GM21825 (cell line): ENCODE measurements around the gene ILDR2.

Experiments
- ATAC-seq: cut with Tn5 transposase; IDR thresholded peaks from one replicate; pipeline ENCODE4 v1.9.1; 2021; ENCODE audit warnings: mild to moderate bottlenecking, moderate library complexity; ENCODE audit not compliant: unreplicated experiment

Gene ILDR2, protein sequence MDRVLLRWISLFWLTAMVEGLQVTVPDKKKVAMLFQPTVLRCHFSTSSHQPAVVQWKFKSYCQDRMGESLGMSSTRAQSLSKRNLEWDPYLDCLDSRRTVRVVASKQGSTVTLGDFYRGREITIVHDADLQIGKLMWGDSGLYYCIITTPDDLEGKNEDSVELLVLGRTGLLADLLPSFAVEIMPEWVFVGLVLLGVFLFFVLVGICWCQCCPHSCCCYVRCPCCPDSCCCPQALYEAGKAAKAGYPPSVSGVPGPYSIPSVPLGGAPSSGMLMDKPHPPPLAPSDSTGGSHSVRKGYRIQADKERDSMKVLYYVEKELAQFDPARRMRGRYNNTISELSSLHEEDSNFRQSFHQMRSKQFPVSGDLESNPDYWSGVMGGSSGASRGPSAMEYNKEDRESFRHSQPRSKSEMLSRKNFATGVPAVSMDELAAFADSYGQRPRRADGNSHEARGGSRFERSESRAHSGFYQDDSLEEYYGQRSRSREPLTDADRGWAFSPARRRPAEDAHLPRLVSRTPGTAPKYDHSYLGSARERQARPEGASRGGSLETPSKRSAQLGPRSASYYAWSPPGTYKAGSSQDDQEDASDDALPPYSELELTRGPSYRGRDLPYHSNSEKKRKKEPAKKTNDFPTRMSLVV

DNA sequence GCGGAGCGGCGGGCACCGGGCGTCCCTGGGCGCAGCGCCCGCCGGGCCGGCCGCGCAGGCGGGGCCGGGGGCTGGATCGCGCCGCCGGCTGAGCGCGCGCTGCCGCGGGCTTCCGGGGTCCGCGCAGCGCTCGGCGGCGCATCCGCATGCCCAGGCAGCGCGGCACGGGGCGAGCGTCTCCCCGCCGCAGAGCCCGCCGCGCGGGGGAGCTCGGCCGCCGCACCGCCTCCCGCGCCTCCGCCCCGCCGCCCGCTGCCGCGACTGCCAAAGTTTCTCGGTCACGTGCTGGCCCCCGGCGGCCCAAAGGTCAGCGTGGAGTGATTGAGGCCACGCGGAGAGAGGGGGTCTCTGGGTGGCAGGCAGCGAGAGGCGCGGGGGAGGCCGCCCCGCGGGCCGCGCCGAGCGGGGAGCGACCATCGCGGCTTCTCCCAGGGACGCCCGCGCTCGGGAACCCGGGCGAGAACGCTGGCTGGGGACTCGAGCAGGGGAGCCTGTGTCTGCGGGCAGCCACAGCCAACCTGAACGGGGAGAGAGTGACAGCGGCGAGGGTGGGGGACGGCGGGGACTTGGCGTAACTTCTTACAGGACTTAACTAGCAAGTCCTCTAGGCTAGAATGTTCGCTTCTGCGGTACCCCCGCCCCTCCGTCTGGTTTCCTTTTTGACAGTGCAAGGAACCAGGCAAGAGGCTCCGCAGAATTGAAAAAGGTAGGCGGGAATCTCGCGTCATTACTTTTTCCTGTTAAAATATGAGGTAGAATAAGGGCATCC lies at the start of gene ILDR2:
ILDR2 (minus strand) TSS at position 180 of the 769 bp plus-strand sequence. CDS start 272 bp downstream, outside the sequence.
- peak; percentile 59 for ATAC-seq

DNA sequence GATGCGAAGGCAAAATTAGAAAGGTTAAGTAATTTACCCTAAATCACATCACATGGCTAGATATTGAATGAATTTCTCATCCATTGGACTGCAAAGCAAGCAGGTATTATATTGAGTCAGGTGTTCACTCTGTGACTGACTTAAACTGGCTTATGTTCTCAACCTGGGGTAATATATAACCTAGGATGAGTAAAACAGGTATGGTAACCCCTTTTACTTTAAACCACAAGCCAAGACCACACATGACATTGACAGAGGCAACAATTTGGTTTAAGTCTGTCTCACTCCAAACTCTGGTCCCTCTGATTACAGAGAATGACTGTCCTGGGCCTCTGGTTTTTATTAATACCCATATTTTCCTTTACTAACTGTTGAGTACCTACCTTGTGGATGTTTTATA lies 47.0 kb upstream of the ILDR2 start:
- ATAC-seq: no peak

DNA sequence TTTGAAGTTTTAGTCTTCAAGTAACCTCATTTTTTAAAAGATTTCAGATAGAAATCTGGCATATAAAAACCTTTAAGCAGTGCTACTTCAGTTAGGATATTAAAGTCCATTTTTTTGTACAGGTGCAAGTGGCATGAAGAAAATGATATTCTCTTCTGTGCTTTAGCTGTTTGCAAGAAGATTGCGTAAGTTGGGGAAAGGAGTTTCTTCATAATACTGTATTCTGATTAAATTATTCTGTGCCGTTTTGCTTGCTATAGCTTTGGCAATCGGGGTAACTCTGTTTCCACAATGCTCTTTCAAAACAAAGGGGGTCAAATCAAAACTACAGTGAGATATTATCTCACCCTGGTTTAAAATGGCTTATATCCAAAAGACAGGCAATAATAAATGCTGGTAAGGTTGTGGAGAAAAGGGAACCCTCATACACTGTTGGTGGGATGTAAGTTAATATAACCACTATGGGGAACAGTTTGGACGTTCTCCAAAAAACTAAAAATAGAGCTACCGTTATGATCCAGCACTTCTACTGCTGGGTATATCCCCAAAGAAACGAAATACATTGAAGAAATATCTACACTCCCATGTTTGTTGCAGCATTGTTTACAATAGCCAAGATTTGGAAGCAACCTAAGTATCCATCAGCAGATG lies 40.9 kb upstream of the ILDR2 start:
- ATAC-seq: no peak

DNA sequence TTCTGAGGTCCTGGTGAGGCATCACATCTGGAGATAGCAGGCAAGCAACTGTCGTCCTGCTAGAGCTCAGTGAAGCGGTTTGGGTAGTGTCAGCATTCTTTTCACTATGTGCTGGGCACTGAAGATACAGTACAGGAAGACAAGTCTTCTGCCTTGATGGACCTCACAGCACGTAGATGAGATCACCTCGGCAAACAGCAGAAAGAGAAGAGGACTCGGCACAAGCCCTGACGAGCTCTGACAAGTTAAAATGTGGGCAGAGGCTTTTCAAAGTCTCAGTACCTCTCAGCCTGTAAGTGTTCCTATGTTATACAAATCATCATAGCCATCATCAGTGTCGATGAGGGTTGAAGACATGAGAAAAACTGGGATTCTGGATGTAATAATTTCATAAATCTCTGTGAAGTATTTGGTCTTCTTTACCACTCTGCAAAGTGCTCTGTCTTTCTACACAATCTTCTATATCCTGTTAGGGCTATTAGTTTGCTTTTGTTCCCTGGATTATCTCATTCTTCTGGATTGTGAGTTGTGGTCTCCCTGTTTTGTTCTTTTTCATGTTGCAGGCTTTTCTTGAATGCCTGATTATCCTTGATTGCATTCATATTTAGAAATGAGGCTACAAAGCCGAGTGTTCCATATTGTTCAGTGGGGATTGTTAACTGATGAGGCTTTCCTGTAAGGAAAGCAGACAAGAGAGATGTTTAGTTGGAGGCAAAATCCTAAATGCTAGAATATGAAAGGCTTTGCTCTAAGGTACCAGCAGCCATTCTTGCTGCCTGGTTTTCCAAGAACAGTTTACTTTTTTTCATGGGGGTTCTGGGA lies 38.0 kb upstream of the ILDR2 start:
- no peak for ATAC-seq

DNA sequence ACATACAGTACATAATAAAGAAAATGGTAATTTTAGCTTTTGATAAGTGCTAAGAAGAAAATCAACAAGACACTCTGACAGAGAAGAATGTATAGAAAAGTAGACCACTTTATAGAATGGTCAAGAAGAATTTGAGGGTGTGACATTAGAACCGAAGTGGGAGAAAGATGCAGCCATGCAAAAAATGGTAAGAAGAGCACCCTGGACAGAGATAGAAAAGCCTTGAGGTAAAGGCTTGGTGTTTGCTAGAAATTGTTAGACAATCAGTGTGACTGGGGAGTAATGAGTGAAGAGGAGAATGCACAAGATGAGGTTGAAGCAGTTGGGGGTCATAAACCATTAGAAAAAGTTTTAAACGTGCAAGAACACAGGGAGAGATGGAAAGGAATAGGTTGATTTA lies 37.2 kb upstream of the ILDR2 start:
- no peak for ATAC-seq

DNA sequence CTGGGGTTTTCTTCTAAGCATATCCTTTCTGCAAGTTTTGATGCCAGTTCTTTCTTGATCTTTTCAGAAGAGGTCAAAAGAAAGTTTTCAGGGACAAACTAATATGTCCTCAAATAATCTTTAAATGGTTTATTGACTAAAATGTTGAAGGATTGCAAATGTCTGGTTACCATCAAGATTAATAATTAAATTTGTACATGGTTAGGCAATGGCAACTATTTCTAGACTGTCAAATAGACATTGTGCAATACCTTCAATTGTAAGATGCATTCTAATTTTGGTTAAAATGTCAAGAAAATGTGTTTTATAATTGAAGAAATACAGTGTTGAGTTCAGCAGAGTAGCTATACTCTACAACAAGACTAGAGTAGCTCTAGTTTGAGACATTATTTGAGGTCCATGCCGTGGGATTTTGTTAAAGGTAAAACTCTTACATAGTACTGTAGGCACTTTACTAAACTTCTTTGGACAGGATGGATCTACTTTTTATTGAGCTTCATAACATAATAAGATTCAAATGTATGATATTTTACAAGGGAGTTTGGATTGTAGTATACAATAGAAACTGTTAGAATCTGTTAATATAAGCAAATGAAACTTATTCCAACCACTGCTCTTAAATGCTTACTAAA lies 36.3 kb upstream of the ILDR2 start:
- ATAC-seq: no peak

DNA sequence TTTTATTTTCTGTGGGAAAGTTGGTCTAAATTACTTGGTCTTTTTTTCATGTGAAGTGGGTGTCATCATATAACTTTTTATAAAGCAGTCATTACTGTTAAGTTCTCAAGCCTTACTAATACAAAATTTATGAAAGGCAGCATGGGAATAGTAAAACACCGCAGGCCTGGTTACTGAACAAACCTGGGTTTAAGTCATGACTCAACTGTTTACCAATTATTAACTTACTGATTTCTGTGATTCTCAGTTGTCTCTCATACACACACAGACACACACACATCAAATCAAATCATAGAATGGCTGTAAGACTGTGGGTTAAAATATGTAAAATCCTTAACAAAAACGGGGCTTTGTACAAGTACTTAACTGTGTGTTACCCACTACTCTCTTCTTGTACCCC lies 28.4 kb upstream of the ILDR2 start:
- ATAC-seq: no peak

DNA sequence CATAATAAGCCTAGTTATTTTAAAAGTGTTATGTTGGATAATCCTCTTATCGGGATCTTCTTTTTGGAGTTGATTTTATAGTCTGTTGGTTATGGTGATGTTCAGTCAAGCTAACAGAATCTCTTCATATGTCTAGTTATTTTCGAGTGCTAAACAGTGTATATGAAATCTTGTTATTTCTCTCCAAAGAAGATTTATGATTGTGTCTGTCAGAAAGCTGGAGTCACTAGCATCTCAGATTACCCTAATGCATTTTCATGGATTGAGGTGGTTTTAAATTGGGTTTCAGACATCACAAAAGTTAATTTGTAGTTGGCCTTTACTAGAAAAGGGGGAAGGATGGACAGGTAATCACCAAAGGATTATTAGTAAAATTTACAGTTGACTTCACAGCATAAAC lies 27.0 kb upstream of the ILDR2 start:
- ATAC-seq: no peak

DNA sequence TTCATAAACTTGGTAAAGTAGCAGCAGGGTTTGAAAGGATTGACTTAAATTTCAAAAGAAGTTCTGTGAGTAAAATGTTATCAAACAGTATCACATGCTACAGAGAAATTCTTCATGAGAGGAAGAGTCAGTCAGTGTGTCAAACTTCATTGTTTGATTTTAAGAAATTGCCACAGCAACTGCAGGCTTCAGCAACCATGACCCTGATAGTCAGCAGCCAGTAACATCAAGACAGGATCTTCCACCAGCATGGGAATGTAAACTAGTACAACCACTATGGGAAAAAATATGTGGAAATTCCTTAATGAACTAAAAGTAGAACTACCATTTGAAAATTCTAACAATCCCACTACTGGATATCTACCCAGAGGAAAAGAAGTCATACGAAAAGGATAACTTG lies 25.2 kb upstream of the ILDR2 start:
- no peak for ATAC-seq

DNA sequence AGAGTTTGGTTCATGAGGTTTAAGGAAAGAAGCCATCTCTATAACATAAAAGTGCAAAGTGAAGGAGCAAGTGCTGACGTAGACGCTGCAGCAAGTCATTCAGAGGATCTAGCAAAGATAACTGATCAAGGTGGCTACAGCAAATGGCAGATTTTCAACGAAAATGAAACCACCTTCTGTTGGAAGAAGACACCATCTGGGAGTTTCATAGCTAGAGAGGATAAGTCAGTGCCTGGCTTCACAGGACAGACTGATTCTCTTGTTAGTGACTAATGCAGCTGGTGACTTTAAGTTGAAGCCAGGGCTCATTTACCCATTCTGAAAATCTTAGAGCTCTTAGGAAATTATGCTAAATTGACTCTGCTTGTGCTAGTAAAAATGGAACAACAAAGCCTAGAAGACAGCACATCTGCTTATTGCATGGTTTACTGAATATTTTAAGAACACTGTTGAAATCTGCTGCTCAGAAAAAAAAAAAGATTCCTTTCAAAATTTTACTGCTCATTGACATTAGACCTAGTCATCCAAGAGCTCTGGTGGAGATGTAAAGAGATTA lies 24.2 kb upstream of the ILDR2 start:
- no peak for ATAC-seq

DNA sequence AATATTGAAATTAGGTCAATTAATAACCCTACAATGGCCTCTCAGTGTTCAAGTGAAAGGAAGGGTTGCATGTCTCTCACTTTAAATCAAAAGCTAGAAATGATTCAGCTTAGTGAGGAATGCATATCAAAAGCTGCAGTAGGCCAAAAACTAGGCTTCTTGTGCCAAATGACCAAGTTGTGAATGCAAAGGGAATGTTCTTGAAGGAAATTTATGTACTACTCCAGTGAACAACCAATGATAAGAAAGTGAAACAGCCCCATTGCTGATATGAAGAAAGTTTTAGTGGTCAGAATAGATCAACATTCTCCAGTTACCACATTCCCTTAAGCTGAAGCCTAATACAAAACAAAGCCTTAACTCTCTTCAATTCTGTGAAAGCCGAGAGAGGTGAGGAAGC lies 23.7 kb upstream of the ILDR2 start:
- ATAC-seq: no peak

DNA sequence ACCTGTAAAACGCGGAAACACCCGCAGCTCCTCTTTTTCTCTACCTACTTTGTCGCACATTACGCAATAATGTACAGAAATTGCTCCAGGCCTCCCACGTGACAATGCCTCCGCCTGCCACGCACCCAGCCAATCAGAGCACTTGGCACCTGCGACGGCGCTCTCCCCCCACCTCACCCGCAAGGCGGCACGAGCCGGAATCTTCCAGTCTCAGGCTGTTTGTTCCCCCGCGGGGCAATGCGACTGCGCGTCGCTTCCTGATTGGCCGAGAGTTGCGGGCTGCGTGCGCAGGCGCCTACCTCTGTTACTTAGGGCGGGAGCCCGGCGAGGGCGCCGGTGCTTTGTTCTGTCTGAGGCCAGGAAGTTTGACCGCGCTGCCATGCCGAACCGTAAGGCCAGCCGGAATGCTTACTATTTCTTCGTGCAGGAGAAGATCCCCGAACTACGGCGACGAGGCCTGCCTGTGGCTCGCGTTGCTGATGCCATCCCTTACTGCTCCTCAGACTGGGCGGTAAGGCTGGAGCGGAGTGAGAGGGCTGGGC lies 13.7 kb upstream of the ILDR2 start, which contains the start of gene MAEL:
MAEL (plus strand) TSS at position 307 of the 542 bp plus-strand sequence; CDS start at position 380, 73 bp downstream.
- ATAC-seq: no peak

DNA sequence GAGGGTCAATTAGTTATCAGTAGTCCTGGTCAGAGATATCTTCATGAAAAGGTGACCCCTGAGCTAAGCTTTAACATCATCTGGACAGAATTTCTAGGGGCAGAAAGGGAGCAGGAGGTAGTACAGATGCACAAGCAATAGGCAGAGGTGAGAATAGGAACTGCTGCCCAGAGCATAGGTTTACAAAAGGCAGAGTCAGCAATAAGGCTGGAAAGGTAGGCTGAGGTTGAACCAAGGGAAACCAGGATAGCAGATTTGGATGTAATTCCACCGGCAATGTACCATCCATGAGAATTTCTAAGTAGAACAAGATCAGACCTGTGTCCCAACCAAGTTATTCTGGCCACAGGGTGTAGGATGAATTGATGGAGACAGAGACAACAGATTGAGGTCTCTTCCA lies 6.2 kb upstream of the ILDR2 start:
- no peak for ATAC-seq

DNA sequence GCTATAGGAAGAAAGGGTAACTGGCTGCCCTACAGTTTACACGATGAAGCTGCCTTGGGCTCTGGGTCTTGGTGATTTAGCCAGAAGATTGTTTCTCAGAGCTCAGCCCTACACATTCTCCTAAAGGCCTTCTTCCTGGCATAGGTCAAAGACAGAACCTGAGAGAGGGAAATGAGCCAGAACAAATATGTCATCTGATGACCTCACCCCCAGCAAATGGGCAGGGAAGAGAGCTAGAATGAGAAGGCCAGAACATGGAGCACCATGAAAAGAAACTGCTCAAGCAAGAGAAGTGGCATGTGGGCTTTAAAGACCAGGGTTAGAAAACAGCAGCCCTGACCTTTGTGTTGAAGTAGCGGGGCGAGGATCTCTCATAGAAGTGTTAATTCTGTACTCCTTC lies 5.5 kb upstream of the ILDR2 start:
- ATAC-seq: no peak

DNA sequence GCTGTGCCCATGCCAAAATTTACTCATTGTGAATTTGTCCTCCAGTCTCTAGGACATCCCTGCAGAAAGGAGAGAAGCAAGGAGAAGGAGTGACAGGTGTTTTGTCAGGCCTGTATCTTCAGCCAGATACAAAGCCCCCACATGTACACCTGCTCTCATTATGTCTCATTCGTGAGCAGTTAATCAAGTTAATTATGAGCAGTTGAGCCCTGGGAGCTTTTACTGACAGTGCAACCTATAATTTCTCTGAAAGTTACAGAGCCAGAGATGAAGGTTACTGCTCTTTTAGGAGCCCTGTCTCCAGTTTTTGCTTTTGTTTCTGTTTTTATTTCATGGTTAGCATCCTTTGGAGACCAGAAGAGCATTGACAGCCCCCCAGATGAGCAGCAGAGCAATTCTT lies 5.0 kb upstream of the ILDR2 start:
- no peak for ATAC-seq

DNA sequence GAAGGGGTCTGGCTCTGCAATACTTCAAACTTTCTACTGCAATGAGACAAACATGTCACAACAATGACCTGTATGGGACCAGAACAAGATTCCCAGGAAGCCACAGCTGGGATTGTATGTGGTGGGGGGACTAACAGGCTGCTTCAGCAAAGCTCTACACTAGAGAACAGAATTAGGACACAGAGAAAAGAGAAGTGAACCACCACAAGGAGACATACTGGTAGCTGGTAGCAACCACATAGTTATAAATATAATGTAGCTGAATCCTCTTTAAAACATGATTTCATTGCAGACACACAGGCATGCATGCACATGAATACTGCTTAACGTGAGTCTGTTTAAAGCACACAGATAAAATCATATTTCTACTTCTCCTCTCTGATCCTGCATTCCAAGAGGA lies 3.5 kb upstream of the ILDR2 start:
- ATAC-seq: no peak

DNA sequence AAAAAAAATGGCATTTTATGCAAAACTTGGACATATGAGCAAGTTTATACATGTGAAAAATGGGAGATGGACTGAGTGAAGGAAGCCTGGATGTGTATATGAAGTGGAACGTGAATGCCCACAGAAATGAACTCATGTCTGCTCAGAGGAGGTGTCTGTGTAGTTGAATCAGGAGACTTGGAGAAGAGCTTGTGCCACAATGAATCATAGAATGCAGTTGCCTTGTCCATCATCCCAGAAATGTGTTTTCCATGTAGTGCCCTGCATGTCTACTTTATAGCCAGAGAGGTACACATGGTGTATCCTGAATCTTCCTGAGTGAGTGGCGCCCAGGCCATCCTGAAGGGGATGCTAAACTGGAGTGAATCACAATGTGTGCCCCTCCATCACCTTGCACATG lies 2.6 kb upstream of the ILDR2 start:
- no peak for ATAC-seq

DNA sequence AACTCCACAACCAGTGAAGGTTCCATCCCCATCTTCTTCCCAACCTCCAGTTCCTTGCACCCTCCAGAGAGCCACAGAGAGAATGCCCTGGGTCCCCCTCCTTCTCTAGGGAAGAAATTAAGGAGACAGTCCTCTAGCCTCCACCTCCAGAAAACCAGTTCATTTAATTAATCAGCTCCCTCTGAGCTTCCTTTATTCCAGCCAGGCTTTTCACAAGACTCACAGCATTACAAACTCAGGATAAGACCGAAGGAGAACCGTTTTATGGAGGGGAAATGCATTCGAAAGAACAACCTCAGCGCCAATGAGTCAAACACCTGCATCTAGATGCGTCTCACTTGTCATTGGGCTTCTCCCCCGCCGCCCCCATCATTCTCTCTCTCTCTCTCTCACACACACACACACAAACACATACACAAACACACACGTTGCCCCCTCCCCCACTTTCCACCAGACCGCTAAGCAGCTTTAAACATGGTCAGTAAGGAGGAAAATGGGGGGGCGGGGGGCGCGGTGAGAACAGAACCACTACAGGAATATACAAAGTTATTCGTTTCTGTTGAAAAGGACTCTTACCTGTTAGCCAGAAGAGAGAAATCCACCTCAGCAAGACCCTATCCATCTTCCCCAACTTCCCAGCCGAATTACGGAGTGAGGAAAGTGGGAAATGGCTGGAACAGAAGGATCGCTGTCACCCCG lies 544 bp downstream of the ILDR2 start:
- no peak for ATAC-seq

DNA sequence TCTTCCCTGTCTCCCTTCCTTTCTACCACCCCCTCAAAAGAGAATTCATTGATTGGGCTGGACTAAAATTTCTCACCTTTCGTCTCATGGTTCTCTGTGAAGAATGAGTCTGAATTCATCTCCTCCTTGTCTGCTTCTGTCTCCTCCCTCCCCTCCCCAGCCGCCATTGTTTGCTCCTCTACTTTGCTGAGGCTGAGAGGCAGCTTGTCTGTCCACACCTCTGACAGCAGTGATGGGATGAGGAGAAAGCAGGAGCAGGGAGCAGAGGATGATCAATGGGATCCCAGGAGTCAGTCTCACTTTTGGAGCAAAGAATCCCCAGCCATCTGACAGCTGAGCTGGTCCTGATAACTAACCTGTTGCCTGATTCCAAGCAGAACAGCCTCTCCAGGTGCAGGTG lies 2.5 kb downstream of the ILDR2 start:
- ATAC-seq: no peak
